Activated T-helper 2 cell treated with anti-CD3 and anti-CD28 coated beads, Interferon-gamma antibody, Interleukin-2, Interleukin-4, amounts not matched to agents 10 μg/mL and 5 μg/mL and 100 μg/mL, durations not matched to agents 14 hours and 24 hours and 36 hours (primary cell): Measurements from ENCODE around the gene ITGA2. TPM values are rescaled to one million over a fixed set of nuclear protein-coding genes. Genes with fewer than 3 reads are reported as not detected.
"Not testable (repeated sequence)": the region's sequence is repeated elsewhere in the genome, so short reads cannot be mapped to it uniquely, and the experiment has no call there.

Source experiments
- DNase-seq: peaks from one replicate; pipeline ENCODE4 v3.0.0; 2021; ENCODE audit warnings: low spot score
- H3K27ac Mint-ChIP-seq: one replicate; pipeline ENCODE4 v1.8.0; 2021; ENCODE audit warnings: mixed read lengths
- H3K27me3 Mint-ChIP-seq: one replicate; pipeline ENCODE4 v1.8.0; 2021; ENCODE audit warnings: low read depth, mixed read lengths
- H3K36me3 Mint-ChIP-seq: one replicate; pipeline ENCODE4 v1.8.0; 2021; ENCODE audit warnings: low read depth, mixed read lengths
- H3K4me1 Mint-ChIP-seq: one replicate; pipeline ENCODE4 v1.8.0; 2021; ENCODE audit warnings: low read depth, mixed read lengths
- H3K4me3 Mint-ChIP-seq: one replicate; pipeline ENCODE4 v1.8.0; 2021; ENCODE audit warnings: low read depth, mild to moderate bottlenecking, moderate library complexity, mixed read lengths
- H3K9me3 Mint-ChIP-seq: one replicate; pipeline ENCODE4 v1.8.0; 2021; ENCODE audit warnings: mixed read lengths
- intact Hi-C: fragments of 100-400 bp; cut with micrococcal nuclease; formaldehyde crosslinking; loops from one replicate; pipeline ENCODE4 v1.15.1; 2023
- total RNA-seq: library from RNA; stranded (reverse); gene quantifications from 2 replicates; pipeline ENCODE4 v1.2.3, GENCODE V29; 2022

Gene ITGA2
- total RNA-seq, 1 donor from 2014 or later = 1.4 TPM

DNA sequence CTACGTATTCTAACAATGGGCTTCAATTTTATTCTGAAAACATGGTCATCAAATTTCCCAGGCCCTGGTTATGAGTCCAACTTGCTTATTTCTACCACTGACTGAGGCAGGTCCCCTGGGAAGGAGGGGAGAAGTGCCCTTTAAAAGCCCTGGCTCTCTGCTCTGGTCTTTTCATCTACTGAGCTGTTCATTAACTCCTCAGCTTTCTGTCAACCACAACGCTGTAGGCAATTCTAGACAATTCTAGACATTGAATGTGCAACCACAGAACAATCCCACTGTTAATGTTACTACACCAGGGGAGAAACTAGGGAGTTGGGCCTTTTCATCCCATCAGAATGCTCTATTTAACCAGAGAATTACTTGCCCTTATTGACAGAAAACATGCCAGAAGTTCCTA, 110.4 kb downstream of the ITGA2 start:
- H3K27me3 Mint-ChIP-seq = no peaks in the 10 kb centered on the region
- no peaks in the 10 kb centered on the region for H3K9me3 Mint-ChIP-seq
- intact Hi-C loops = no loop called here
- no peak for DNase-seq
- peaks cover 48% of the 10 kb centered on the region for H3K36me3 Mint-ChIP-seq
- no peak overlapping the region for H3K4me3 Mint-ChIP-seq
- no peak overlapping the region for H3K27ac Mint-ChIP-seq
- peaks cover 8% of the 10 kb centered on the region for H3K4me1 Mint-ChIP-seq

DNA sequence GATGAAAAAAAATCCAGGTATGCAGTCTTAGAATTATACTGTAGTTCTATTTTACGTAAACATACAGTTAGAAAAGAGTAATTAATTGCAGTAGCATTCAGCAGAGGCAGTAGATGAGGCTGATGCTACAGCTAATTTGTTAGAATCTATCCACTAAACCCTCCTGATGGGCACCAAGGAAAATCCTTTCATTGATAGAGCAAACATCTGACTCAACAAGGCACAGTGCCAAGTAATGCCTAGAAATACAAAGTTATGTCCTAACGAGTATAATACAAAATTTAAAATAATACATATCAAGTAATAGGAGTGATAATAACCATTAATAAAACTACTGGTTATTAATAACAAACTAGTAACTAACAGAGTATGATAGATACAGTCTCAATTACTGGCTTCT, 111.5 kb downstream of the ITGA2 start:
- Mint-ChIP-seq H3K4me3 (no peak overlapping the region), H3K36me3 (peaks cover 48% of the 10 kb centered on the region), H3K9me3 (no peaks in the 10 kb centered on the region), H3K4me1 (peaks cover 12% of the 10 kb centered on the region), H3K27ac (no peak overlapping the region), H3K27me3 (no peaks in the 10 kb centered on the region)
- DNase-seq = no peak
- intact Hi-C loops = no loop called here

GRCh38 chr5:53105611-53106300, 116.6 kb downstream of the ITGA2 start:
- no peaks in the 10 kb centered on the region for H3K9me3 Mint-ChIP-seq
- intact Hi-C loops = no loop called here
- H3K27ac Mint-ChIP-seq = no peak overlapping the region
- H3K4me3 Mint-ChIP-seq = no peak overlapping the region
- DNase-seq = no peak
- peaks cover 41% of the 10 kb centered on the region for H3K36me3 Mint-ChIP-seq
- H3K4me1 Mint-ChIP-seq = peaks cover 40% of the 10 kb centered on the region
- no peaks in the 10 kb centered on the region for H3K27me3 Mint-ChIP-seq

- Mint-ChIP-seq H3K27ac (peak overlapping the region; percentile 84), H3K27me3 (no peaks in the 10 kb centered on the region), H3K4me1 (peaks cover 42% of the 10 kb centered on the region), H3K4me3 (peak overlapping the region; percentile 92), H3K36me3 (peaks cover 28% of the 10 kb centered on the region), H3K9me3 (no peaks in the 10 kb centered on the region)
- DNase-seq = no peak
- intact Hi-C loops = loop anchor here (2.0 kb wide), 1 partner anchor 20 kb away; no protein-coding TSS in a partner anchor
Observed at GRCh38 chr5:53109056-53109442, 119.9 kb downstream of the ITGA2 start.

- H3K27me3 Mint-ChIP-seq = no peaks in the 10 kb centered on the region
- peak within 1 kb of the TSS; percentile 84 for H3K27ac Mint-ChIP-seq
- H3K4me3 Mint-ChIP-seq = peak within 1 kb of the TSS; percentile 92
- peaks cover 28% of the 10 kb centered on the region for H3K36me3 Mint-ChIP-seq
- no peaks in the 10 kb centered on the region for H3K9me3 Mint-ChIP-seq
- H3K4me1 Mint-ChIP-seq = peaks cover 42% of the 10 kb centered on the region
- DNase-seq = peak; percentile 88
- intact Hi-C loops = loop anchor here (2.0 kb wide), 1 partner anchor 21 kb away; no protein-coding TSS in a partner anchor
Observed at GRCh38 chr5:53109443-53110127, 120.4 kb downstream of the ITGA2 start, which contains the start of gene MOCS2. Gene MOCS2, minus strand, starts transcription at chr5:53109757. Its CDS starts 2,583 bp downstream, at chr5:53107174.

GRCh38 chr5:53110156-53110555, 121.0 kb downstream of the ITGA2 start:
- Mint-ChIP-seq H3K27ac (peak overlapping the region; percentile 84), H3K27me3 (no peaks in the 10 kb centered on the region), H3K4me3 (peak overlapping the region; percentile 92), H3K9me3 (no peaks in the 10 kb centered on the region), H3K36me3 (peaks cover 26% of the 10 kb centered on the region), H3K4me1 (peaks cover 38% of the 10 kb centered on the region)
- DNase-seq = no peak
- intact Hi-C loops = no loop called here

GRCh38 chr5:53111139-53111538, 122.0 kb downstream of the ITGA2 start:
- peaks cover 17% of the 10 kb centered on the region for H3K36me3 Mint-ChIP-seq
- peaks cover 29% of the 10 kb centered on the region for H3K4me1 Mint-ChIP-seq
- intact Hi-C loops = no loop called here
- H3K4me3 Mint-ChIP-seq = no peak overlapping the region
- DNase-seq = no peak
- no peaks in the 10 kb centered on the region for H3K9me3 Mint-ChIP-seq
- no peak overlapping the region for H3K27ac Mint-ChIP-seq
- no peaks in the 10 kb centered on the region for H3K27me3 Mint-ChIP-seq

GRCh38 chr5:53112307-53112706, 123.2 kb downstream of the ITGA2 start:
- H3K9me3 Mint-ChIP-seq, H3K27me3 Mint-ChIP-seq, H3K36me3 Mint-ChIP-seq, H3K27ac Mint-ChIP-seq, DNase-seq, intact Hi-C loops, H3K4me3 Mint-ChIP-seq: not testable (repeated sequence)
- H3K4me1 Mint-ChIP-seq = peaks cover 22% of the 10 kb centered on the region

- Mint-ChIP-seq H3K4me3 (no peak overlapping the region), H3K27ac (no peak overlapping the region), H3K9me3 (no peaks in the 10 kb centered on the region), H3K4me1 (peaks cover 18% of the 10 kb centered on the region), H3K27me3 (peaks cover 4% of the 10 kb centered on the region), H3K36me3 (no peaks in the 10 kb centered on the region)
- no peak for DNase-seq
- intact Hi-C loops = no loop called here
Observed at GRCh38 chr5:53112909-53113308, 123.8 kb downstream of the ITGA2 start.

GRCh38 chr5:53113947-53114346, 124.8 kb downstream of the ITGA2 start:
- Mint-ChIP-seq H3K4me3 (no peak overlapping the region), H3K27ac (no peak overlapping the region), H3K27me3 (peaks cover 7% of the 10 kb centered on the region), H3K36me3 (no peaks in the 10 kb centered on the region), H3K9me3 (no peaks in the 10 kb centered on the region), H3K4me1 (peaks cover 13% of the 10 kb centered on the region)
- no peak for DNase-seq
- intact Hi-C loops = no loop called here

GRCh38 chr5:53114988-53115387, 125.8 kb downstream of the ITGA2 start:
- Mint-ChIP-seq H3K4me3 (no peak overlapping the region), H3K9me3 (no peaks in the 10 kb centered on the region), H3K27ac (no peak overlapping the region), H3K27me3 (peaks cover 11% of the 10 kb centered on the region), H3K4me1 (peaks cover 9% of the 10 kb centered on the region), H3K36me3 (no peaks in the 10 kb centered on the region)
- intact Hi-C loops = no loop called here
- DNase-seq = no peak

DNA sequence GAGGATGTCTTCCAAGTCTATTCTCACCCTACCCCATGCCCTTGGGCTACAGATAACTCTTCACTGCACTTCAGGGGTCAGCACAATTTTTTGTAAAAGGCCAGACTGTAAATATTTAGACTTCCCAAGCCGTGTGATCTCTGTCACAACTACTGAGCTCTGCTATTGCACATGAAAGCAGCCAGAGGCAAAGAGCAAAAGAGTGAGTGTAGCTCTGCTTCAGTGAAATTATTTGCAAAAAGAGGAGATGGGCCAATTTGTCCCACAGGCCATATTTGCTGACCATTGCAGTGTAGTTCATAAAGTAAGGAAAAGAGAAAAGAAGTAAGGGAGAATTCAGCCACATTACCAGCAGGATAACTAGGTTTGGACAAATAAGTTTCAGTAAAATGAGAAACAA, 127.4 kb downstream of the ITGA2 start:
- H3K36me3 Mint-ChIP-seq = no peaks in the 10 kb centered on the region
- intact Hi-C loops = no loop called here
- peaks cover 15% of the 10 kb centered on the region for H3K27me3 Mint-ChIP-seq
- H3K4me3 Mint-ChIP-seq = no peak overlapping the region
- H3K4me1 Mint-ChIP-seq = no peaks in the 10 kb centered on the region
- no peak for DNase-seq
- no peak overlapping the region for H3K27ac Mint-ChIP-seq
- no peaks in the 10 kb centered on the region for H3K9me3 Mint-ChIP-seq

GRCh38 chr5:53118879-53119278, 129.7 kb downstream of the ITGA2 start:
- Mint-ChIP-seq H3K27me3 (peaks cover 15% of the 10 kb centered on the region), H3K27ac (no peak overlapping the region), H3K36me3 (no peaks in the 10 kb centered on the region), H3K4me3 (no peak overlapping the region), H3K4me1 (no peaks in the 10 kb centered on the region), H3K9me3 (no peaks in the 10 kb centered on the region)
- intact Hi-C loops = no loop called here
- DNase-seq = no peak
